ENCODE results near the gene BRSK1. TPM values are rescaled to one million over a fixed set of nuclear protein-coding genes. Genes with fewer than 3 reads are reported as not detected.
A peak's percentile ranks its signal among the peaks of the same experiment; 100 is the strongest.

The BRSK1 gene
- polyA plus RNA-seq, 2 of the 4 experiments (the other 2 are of a cell fraction) = 5.4 to 6.6 TPM

DNA sequence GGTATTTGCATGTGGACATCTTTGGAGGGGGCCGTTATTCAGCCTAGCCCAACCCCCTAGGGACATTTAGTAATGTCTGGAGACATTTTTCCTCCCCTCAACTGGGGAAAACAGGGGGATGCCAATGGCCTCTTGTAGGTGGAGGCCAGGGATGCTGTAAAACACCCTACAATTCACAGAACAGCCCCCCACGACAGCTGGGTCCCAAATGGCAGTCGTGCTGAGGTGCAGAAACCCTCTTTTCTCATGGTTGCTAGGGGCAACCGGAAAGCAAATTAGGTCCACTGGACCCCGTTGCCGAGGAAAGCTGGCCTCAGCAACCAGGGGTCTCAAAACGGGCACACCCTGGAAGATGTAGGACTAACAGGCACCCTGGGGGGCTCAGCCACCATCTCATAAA lies 26.7 kb downstream of the BRSK1 start:
- Histone ChIP-seq H3K27ac (no peak overlapping the region), H3K4me1 (no peaks in the 10 kb centered on the region), H3K9me3 (no peaks in the 10 kb centered on the region), H3K4me2 (no peak overlapping the region), H3K4me3 (no peak overlapping the region)
- CTCF ChIA-PET = interaction anchor here (1.0 to 21.1 kb wide), 6 partner anchors 7 to 194 kb away, joined by 3 to 306 read pairs (median 6); partner anchors contain the start of genes KMT5C and TMEM238
- POLR2A ChIA-PET = no interaction called here
- TF ChIP-seq RFX5 (IDR thresholded peaks at IDR 0.05) (no peak), EHMT2 (IDR thresholded peaks at IDR 0.05; ENCODE audit: low read depth) (no peak)
- TF ChIP-seq, protein P1, sequence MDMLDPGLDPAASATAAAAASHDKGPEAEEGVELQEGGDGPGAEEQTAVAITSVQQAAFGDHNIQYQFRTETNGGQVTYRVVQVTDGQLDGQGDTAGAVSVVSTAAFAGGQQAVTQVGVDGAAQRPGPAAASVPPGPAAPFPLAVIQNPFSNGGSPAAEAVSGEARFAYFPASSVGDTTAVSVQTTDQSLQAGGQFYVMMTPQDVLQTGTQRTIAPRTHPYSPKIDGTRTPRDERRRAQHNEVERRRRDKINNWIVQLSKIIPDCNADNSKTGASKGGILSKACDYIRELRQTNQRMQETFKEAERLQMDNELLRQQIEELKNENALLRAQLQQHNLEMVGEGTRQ (IDR thresholded peaks at IDR 0.05) = no peak
- no peak for DNase-seq (ENCODE audit: low read depth in 1 of 2, low spot score in 1 of 2)
- 72% methylated on average over 7 of the region's 7 CpGs for WGBS (ENCODE audit: missing lambda C conversion rate)
- no peak for FAIRE-seq
- no peak for ATAC-seq

DNA sequence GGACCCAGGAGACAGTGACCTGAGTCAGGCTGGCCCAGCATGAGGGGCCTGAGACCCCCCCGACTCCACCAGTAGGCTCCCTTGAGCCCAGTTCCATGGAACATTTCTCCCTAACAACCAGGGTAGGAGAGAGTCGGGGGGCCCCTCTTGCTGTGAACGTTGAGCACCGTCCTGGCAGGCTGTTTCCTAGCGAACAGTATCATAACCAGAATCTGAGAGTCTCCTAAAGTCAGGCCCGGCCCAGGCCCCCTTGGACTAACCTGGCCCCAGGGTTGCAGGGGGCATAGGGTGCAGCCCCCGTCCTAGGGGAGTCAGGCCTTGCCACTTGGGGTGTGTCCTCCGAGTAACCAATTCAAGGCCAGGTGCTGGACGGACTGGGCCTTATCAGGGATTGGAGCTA lies 27.6 kb downstream of the BRSK1 start:
- Histone ChIP-seq H3K9me3 (no peaks in the 10 kb centered on the region), H3K4me2 (no peak overlapping the region), H3K27ac (no peak overlapping the region), H3K4me1 (no peaks in the 10 kb centered on the region), H3K4me3 (no peak overlapping the region)
- ChIA-PET POLR2A (interaction anchor here (2.5 kb wide), 1 partner anchor 28 kb away, joined by 6 read pairs; the partner anchor contains the start of gene KMT5C), CTCF (interaction anchor here (0.6 to 21.1 kb wide), 5 partner anchors 8 to 72 kb away, joined by 3 to 306 read pairs (median 11); partner anchors contain the start of genes TMEM150B and TMEM238)
- DNase-seq (ENCODE audit: low read depth in 1 of 2, low spot score in 1 of 2) (no peak), FAIRE-seq (no peak), ATAC-seq (no peak)
- WGBS (ENCODE audit: missing lambda C conversion rate) = 83% methylated on average over 9 of the region's 9 CpGs
- TF ChIP-seq FOXS1 (CRISPR knock-in tag; IDR thresholded peaks at IDR 0.05) (no peak), JUN (IDR thresholded peaks at IDR 0.05) (no peak), POLR2A (IDR thresholded peaks at IDR 0.05; ENCODE audit: low read length) (no peak), POLR2AphosphoS2 (conservative IDR thresholded peaks at IDR 0.05; ENCODE audit: low read length) (no peak), FOSL2 (IDR thresholded peaks at IDR 0.05) (no peak), FOSL2 (CRISPR knock-in tag; IDR thresholded peaks at IDR 0.05) (no peak), ZSCAN20 (CRISPR knock-in tag; IDR thresholded peaks at IDR 0.05) (no peak), FOSB (CRISPR knock-in tag; IDR thresholded peaks at IDR 0.05) (no peak), EHMT2 (IDR thresholded peaks at IDR 0.05; ENCODE audit: low read depth) (no peak), HOXB13 (CRISPR knock-in tag; IDR thresholded peaks at IDR 0.05; ENCODE audit: low read depth) (no peak), NFE2L2 (conservative IDR thresholded peaks at IDR 0.05; ENCODE audit: low read length) (no peak), JUNB (IDR thresholded peaks at IDR 0.05) (no peak), KDM5A (IDR thresholded peaks at IDR 0.05) (no peak), TFCP2L1 (CRISPR knock-in tag; IDR thresholded peaks at IDR 0.05) (no peak)
- TF ChIP-seq, protein P2, sequence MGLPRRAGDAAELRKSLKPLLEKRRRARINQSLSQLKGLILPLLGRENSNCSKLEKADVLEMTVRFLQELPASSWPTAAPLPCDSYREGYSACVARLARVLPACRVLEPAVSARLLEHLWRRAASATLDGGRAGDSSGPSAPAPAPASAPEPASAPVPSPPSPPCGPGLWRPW (IDR thresholded peaks at IDR 0.05) = no peak

DNA sequence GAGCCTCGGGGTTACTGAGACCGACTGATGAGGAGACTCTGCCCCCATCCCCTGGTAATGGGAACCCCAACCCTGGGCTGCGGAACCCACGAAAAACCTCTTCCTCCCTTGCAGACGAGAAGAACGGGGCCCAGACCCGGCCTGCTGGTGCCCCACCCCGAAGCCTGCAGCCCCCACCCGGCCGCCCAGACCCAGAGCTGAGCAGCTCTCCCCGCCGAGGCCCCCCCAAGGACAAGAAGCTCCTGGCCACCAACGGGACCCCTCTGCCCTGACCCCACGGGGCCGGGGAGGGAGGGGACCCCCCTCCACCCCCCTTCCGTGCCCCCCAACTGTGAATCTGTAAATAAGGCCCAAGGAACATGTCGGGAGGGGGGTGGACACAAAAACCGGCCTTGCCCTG lies 28.0 kb downstream of the BRSK1 start:
- no peak overlapping the region for H3K4me3 ChIP-seq
- FAIRE-seq (no peak), ATAC-seq (no peak), DNase-seq (ENCODE audit: low read depth in 1 of 2, low spot score in 1 of 2) (no peak)
- no peaks in the 10 kb centered on the region for H3K9me3 ChIP-seq
- ChIA-PET POLR2A (interaction anchor here (2.5 kb wide), 1 partner anchor 27 kb away, joined by 6 read pairs; the partner anchor contains the start of gene KMT5C), CTCF (interaction anchor here (0.6 to 21.1 kb wide), 8 partner anchors 9 to 106 kb away, joined by 3 to 306 read pairs (median 6); partner anchors contain the start of genes KMT5C and TMEM150B)
- 83% methylated on average over 11 of the region's 18 CpGs for WGBS (ENCODE audit: missing lambda C conversion rate)
- TF ChIP-seq RFX5 (IDR thresholded peaks at IDR 0.05) = no peak
- no peak overlapping the region for H3K27ac ChIP-seq
- H3K4me2 ChIP-seq = no peak overlapping the region
- H3K4me1 ChIP-seq = no peaks in the 10 kb centered on the region

DNA sequence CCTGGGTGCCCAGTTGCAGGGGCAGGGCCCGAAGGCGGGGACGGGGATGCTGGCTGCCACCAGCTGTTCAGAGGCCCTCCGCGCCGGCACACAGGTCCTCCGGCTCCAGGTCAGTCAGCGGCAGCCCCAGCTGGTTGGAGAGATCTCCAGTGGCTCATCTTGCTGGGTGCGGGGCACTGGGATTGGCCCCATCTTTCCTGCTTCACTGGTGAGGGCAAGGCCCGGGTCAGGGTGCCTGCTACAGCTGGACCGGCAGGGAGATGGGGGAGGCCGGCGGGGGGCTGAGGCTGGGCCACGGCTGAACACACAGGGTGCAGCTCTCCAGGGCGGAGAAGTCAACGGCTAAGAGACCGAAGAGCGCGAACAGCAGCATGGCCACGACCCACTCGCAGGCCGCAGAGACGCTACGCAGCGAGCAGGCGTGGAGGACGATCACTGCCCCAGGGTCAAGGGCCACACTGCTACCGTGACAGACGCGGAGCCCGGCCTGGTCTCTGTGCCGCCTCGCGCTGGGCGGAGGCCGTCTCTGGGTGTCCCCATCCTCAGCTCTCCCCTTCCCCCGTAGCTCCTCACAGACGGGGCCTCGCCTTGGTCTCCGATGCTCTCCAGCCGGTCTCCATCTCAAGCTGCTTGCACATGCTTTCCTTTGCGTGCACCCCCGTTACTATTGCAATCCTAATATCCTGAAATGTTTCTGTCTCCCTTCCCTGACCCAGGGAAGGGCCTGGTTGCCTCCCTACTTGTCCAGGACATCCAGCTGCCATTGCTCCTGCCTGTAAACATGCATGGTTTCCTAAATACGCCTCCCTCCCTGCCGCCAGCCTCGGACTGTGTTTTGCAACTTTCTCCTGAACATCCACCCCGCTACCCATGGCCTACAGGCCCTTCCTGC lies 29.1 kb downstream of the BRSK1 start:
- POLR2A ChIA-PET = interaction anchor here (0.9 to 2.5 kb wide), 3 partner anchors 11 to 94 kb away, joined by 3 to 6 read pairs (median 6); partner anchors contain the start of genes KMT5C and UBE2S
- H3K9me3 ChIP-seq = no peaks in the 10 kb centered on the region
- peak; percentile 10 to 16; a peak in 3 of 6 replicates for ATAC-seq
- TF ChIP-seq BHLHE40 (IDR thresholded peaks at IDR 0.05; ENCODE audit: low read depth, low read length) (no peak), RARB (CRISPR knock-in tag; IDR thresholded peaks at IDR 0.05) (no peak), KDM5A (IDR thresholded peaks at IDR 0.05) (no peak), RFX5 (IDR thresholded peaks at IDR 0.05) (no peak), ESRRA (IDR thresholded peaks at IDR 0.05; ENCODE audit: borderline replicate concordance, low read length) (no peak), HOXA7 (CRISPR knock-in tag; IDR thresholded peaks at IDR 0.05) (no peak), MAFK (IDR thresholded peaks at IDR 0.05; ENCODE audit: partially characterized antibody) (no peak), CHD2 (IDR thresholded peaks at IDR 0.05; ENCODE audit: low read length, partially characterized antibody) (no peak), CHD4 (IDR thresholded peaks at IDR 0.05; ENCODE audit: borderline replicate concordance) (no peak), JUN (IDR thresholded peaks at IDR 0.05) (no peak), ZSCAN20 (CRISPR knock-in tag; IDR thresholded peaks at IDR 0.05) (no peak), RAD21 (conservative IDR thresholded peaks at IDR 0.05 in 1 of 2, IDR thresholded peaks at IDR 0.05 in 1 of 2) (no peak), ZFP36 (IDR thresholded peaks at IDR 0.05; ENCODE audit: borderline replicate concordance, partially characterized antibody) (no peak), CBX8 (IDR thresholded peaks at IDR 0.05) (no peak), JUNB (IDR thresholded peaks at IDR 0.05) (no peak)
- TF ChIP-seq, protein P3, sequence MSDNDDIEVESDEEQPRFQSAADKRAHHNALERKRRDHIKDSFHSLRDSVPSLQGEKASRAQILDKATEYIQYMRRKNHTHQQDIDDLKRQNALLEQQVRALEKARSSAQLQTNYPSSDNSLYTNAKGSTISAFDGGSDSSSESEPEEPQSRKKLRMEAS (IDR thresholded peaks at IDR 0.05) = no peak
- TF ChIP-seq, protein P4, sequence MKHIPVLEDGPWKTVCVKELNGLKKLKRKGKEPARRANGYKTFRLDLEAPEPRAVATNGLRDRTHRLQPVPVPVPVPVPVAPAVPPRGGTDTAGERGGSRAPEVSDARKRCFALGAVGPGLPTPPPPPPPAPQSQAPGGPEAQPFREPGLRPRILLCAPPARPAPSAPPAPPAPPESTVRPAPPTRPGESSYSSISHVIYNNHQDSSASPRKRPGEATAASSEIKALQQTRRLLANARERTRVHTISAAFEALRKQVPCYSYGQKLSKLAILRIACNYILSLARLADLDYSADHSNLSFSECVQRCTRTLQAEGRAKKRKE (CRISPR knock-in tag; IDR thresholded peaks at IDR 0.05; ENCODE audit: low read depth) = no peak

More for the DNA sequence above, 29.1 kb downstream of the BRSK1 start:
- CTCF ChIA-PET = interaction anchor here (1.0 to 21.1 kb wide), 11 partner anchors 9 to 191 kb away, joined by 3 to 306 read pairs (median 4); partner anchors contain the start of gene KMT5C
- Histone ChIP-seq H3K27ac (no peak overlapping the region), H3K4me2 (no peak overlapping the region), H3K4me1 (no peaks in the 10 kb centered on the region), H3K4me3 (no peak overlapping the region)
- WGBS (ENCODE audit: missing lambda C conversion rate) = 89% methylated on average over 47 of the region's 47 CpGs
- no peak for FAIRE-seq
- DNase-seq (ENCODE audit: low read depth in 1 of 2, low spot score in 1 of 2) = no peak

Measured in A549 (cell line).